ENCODE results near the gene PNPLA7.

PNPLA7 gene

GRCh38 chr9:137447722-137448601, 102.2 kb downstream of the PNPLA7 start:
- CTCF ChIA-PET, result interaction anchor here (1.1 to 1.7 kb wide), 3 partner anchors 13 to 162 kb away, joined by 3 to 5 read pairs (median 3); no protein-coding TSS in a partner anchor
- peaks cover 0 to 23% (median 7%) of the 10 kb centered on the region in 4 experiments for H3K36me3 ChIP-seq (ENCODE audit: control insufficient read depth in 4 of 4, insufficient read depth in 4 of 4, low read length in 3 of 4)

GRCh38 chr9:137446851-137447471, 103.2 kb downstream of the PNPLA7 start:
- Histone ChIP-seq H3K36me3 (ENCODE audit: control insufficient read depth in 4 of 4, insufficient read depth in 4 of 4, low read length in 3 of 4) (peaks cover 0 to 20% (median 7%) of the 10 kb centered on the region in 4 experiments), H3K4me1 (ENCODE audit: control extremely low read depth in 1 of 4, control insufficient read depth in 4 of 4, insufficient read depth in 4 of 4, low read length in 3 of 4) (peaks cover 0 to 30% (median 13%) of the 10 kb centered on the region in 4 experiments), H3K4me3 (ENCODE audit: control insufficient read depth in 1 of 7, extremely low read depth in 1 of 7, insufficient read depth in 4 of 7, low read depth in 2 of 7, low read length in 6 of 7) (no peak overlapping the region), H3K9me3 (ENCODE audit: control extremely low read depth in 1 of 5, control insufficient read depth in 4 of 5, insufficient read depth in 2 of 5, low read depth in 1 of 5, low read length in 4 of 5) (no peaks in the 10 kb centered on the region), H3K27ac (ENCODE audit: insufficient read depth in 1 of 2, low read depth in 1 of 2, low read length in 2 of 2, poor library complexity in 1 of 2, severe bottlenecking in 2 of 2) (no peak overlapping the region), H3K27me3 (replicated peaks in 2 of 5; ENCODE audit: control insufficient read depth in 4 of 5, insufficient read depth in 5 of 5, low read length in 4 of 5) (peaks cover 0 to 2% (median 0%) of the 10 kb centered on the region in 5 experiments)
- no peak for DNase-seq
- ChIA-PET CTCF (interaction anchor here (0.8 to 5.0 kb wide), 8 partner anchors 11 to 161 kb away, joined by 3 to 33 read pairs (median 4); partner anchors contain the start of genes EXD3 and NOXA1), POLR2A (no interaction called here)
- WGBS (ENCODE audit: insufficient coverage), result 82% methylated on average over 20 of the region's 21 CpGs

More at GRCh38 chr9:137447722-137448601, 102.2 kb downstream of the PNPLA7 start:
- Histone ChIP-seq H3K27me3 (replicated peaks in 2 of 5; ENCODE audit: control insufficient read depth in 4 of 5, insufficient read depth in 5 of 5, low read length in 4 of 5) (peaks cover 0 to under 1% (median 0%) of the 10 kb centered on the region in 5 experiments), H3K4me3 (ENCODE audit: control insufficient read depth in 1 of 7, extremely low read depth in 1 of 7, insufficient read depth in 4 of 7, low read depth in 2 of 7, low read length in 6 of 7) (no peak overlapping the region), H3K27ac (ENCODE audit: insufficient read depth in 1 of 2, low read depth in 1 of 2, low read length in 2 of 2, poor library complexity in 1 of 2, severe bottlenecking in 2 of 2) (no peak overlapping the region), H3K4me1 (ENCODE audit: control extremely low read depth in 1 of 4, control insufficient read depth in 4 of 4, insufficient read depth in 4 of 4, low read length in 3 of 4) (peaks cover 0 to 40% (median 19%) of the 10 kb centered on the region in 4 experiments), H3K9me3 (ENCODE audit: control extremely low read depth in 1 of 5, control insufficient read depth in 4 of 5, insufficient read depth in 2 of 5, low read depth in 1 of 5, low read length in 4 of 5) (no peaks in the 10 kb centered on the region)
- POLR2A ChIA-PET, result interaction anchor here (1.5 kb wide), 1 partner anchor 12 kb away, joined by 4 read pairs; no protein-coding TSS in a partner anchor
- WGBS (ENCODE audit: insufficient coverage), result 92% methylated on average over 20 of the region's 27 CpGs
- DNase-seq, result no peak

GRCh38 chr9:137445930-137446431, 104.2 kb downstream of the PNPLA7 start:
- Histone ChIP-seq H3K4me3 (ENCODE audit: control insufficient read depth in 1 of 7, extremely low read depth in 1 of 7, insufficient read depth in 4 of 7, low read depth in 2 of 7, low read length in 6 of 7) (no peak overlapping the region), H3K9me3 (ENCODE audit: control extremely low read depth in 1 of 5, control insufficient read depth in 4 of 5, insufficient read depth in 2 of 5, low read depth in 1 of 5, low read length in 4 of 5) (no peaks in the 10 kb centered on the region), H3K27me3 (replicated peaks in 2 of 5; ENCODE audit: control insufficient read depth in 4 of 5, insufficient read depth in 5 of 5, low read length in 4 of 5) (peaks cover 0 to 2% (median 0%) of the 10 kb centered on the region in 5 experiments), H3K27ac (ENCODE audit: insufficient read depth in 1 of 2, low read depth in 1 of 2, low read length in 2 of 2, poor library complexity in 1 of 2, severe bottlenecking in 2 of 2) (no peak overlapping the region), H3K36me3 (ENCODE audit: control insufficient read depth in 4 of 4, insufficient read depth in 4 of 4, low read length in 3 of 4) (peaks cover 0 to 20% (median 7%) of the 10 kb centered on the region in 4 experiments), H3K4me1 (ENCODE audit: control extremely low read depth in 1 of 4, control insufficient read depth in 4 of 4, insufficient read depth in 4 of 4, low read length in 3 of 4) (peaks cover 0 to 32% (median 13%) of the 10 kb centered on the region in 4 experiments)
- POLR2A ChIA-PET, result interaction anchor here (0.6 kb wide), 1 partner anchor 22 kb away, joined by 3 read pairs; no protein-coding TSS in a partner anchor
- CTCF ChIA-PET, result interaction anchor here (0.8 to 5.0 kb wide), 9 partner anchors 12 to 159 kb away, joined by 3 to 33 read pairs (median 5); partner anchors contain the start of genes EXD3 and NOXA1
- 78% methylated on average over 15 of the region's 19 CpGs for WGBS (ENCODE audit: insufficient coverage)
- no peak for DNase-seq

- Histone ChIP-seq H3K27me3 (replicated peaks in 2 of 5; ENCODE audit: control insufficient read depth in 4 of 5, insufficient read depth in 5 of 5, low read length in 4 of 5) (peaks cover 0 to 2% (median 0%) of the 10 kb centered on the region in 5 experiments), H3K4me3 (ENCODE audit: control insufficient read depth in 1 of 7, extremely low read depth in 1 of 7, insufficient read depth in 4 of 7, low read depth in 2 of 7, low read length in 6 of 7) (peak overlapping the region in 1 of 7 experiments; percentile 16), H3K36me3 (ENCODE audit: control insufficient read depth in 4 of 4, insufficient read depth in 4 of 4, low read length in 3 of 4) (peaks cover 0 to 20% (median 7%) of the 10 kb centered on the region in 4 experiments), H3K4me1 (ENCODE audit: control extremely low read depth in 1 of 4, control insufficient read depth in 4 of 4, insufficient read depth in 4 of 4, low read length in 3 of 4) (peaks cover 0 to 32% (median 11%) of the 10 kb centered on the region in 4 experiments), H3K9me3 (ENCODE audit: control extremely low read depth in 1 of 5, control insufficient read depth in 4 of 5, insufficient read depth in 2 of 5, low read depth in 1 of 5, low read length in 4 of 5) (no peaks in the 10 kb centered on the region), H3K27ac (ENCODE audit: insufficient read depth in 1 of 2, low read depth in 1 of 2, low read length in 2 of 2, poor library complexity in 1 of 2, severe bottlenecking in 2 of 2) (no peak overlapping the region)
- WGBS (ENCODE audit: insufficient coverage), result 67% methylated on average over 5 of the region's 14 CpGs
- DNase-seq, result peak; percentile 81 to 93 (median 90)
- CTCF ChIA-PET, result interaction anchor here (1.4 to 5.0 kb wide), 7 partner anchors 11 to 158 kb away, joined by 3 to 33 read pairs (median 5); partner anchors contain the start of genes EXD3 and NOXA1
- POLR2A ChIA-PET, result interaction anchor here (0.6 kb wide), 1 partner anchor 22 kb away, joined by 3 read pairs; no protein-coding TSS in a partner anchor
These were observed 104.9 kb downstream of the PNPLA7 start for GRCh38 chr9:137445275-137445807.

GRCh38 chr9:137444106-137444790, 106.0 kb downstream of the PNPLA7 start:
- Histone ChIP-seq H3K9me3 (ENCODE audit: control extremely low read depth in 1 of 5, control insufficient read depth in 4 of 5, insufficient read depth in 2 of 5, low read depth in 1 of 5, low read length in 4 of 5) (no peaks in the 10 kb centered on the region), H3K27ac (ENCODE audit: insufficient read depth in 1 of 2, low read depth in 1 of 2, low read length in 2 of 2, poor library complexity in 1 of 2, severe bottlenecking in 2 of 2) (no peak overlapping the region), H3K4me1 (ENCODE audit: control extremely low read depth in 1 of 4, control insufficient read depth in 4 of 4, insufficient read depth in 4 of 4, low read length in 3 of 4) (peaks cover 0 to 30% (median 9%) of the 10 kb centered on the region in 4 experiments), H3K4me3 (ENCODE audit: control insufficient read depth in 1 of 7, extremely low read depth in 1 of 7, insufficient read depth in 4 of 7, low read depth in 2 of 7, low read length in 6 of 7) (no peak overlapping the region), H3K36me3 (ENCODE audit: control insufficient read depth in 4 of 4, insufficient read depth in 4 of 4, low read length in 3 of 4) (peaks cover 0 to 12% (median 3%) of the 10 kb centered on the region in 4 experiments), H3K27me3 (replicated peaks in 2 of 5; ENCODE audit: control insufficient read depth in 4 of 5, insufficient read depth in 5 of 5, low read length in 4 of 5) (peaks cover 0 to 2% (median 0%) of the 10 kb centered on the region in 5 experiments)
- ChIA-PET CTCF (interaction anchor here (0.7 to 5.0 kb wide), 11 partner anchors 9 to 1177 kb away, joined by 3 to 33 read pairs (median 5); partner anchors contain the start of genes EXD3 and NOXA1), POLR2A (no interaction called here)
- WGBS (ENCODE audit: insufficient coverage), result 94% methylated on average over 13 of the region's 14 CpGs
- no peak for DNase-seq

GRCh38 chr9:137441935-137442321, 108.3 kb downstream of the PNPLA7 start:
- ChIA-PET CTCF (interaction anchor here (1.3 to 5.0 kb wide), 4 partner anchors 19 to 155 kb away, joined by 3 to 33 read pairs (median 7); partner anchors contain the start of genes EXD3 and NOXA1), POLR2A (no interaction called here)
- Histone ChIP-seq H3K4me1 (ENCODE audit: control extremely low read depth in 1 of 4, control insufficient read depth in 4 of 4, insufficient read depth in 4 of 4, low read length in 3 of 4) (peaks cover 0 to 20% (median 8%) of the 10 kb centered on the region in 4 experiments), H3K27me3 (replicated peaks in 2 of 5; ENCODE audit: control insufficient read depth in 4 of 5, insufficient read depth in 5 of 5, low read length in 4 of 5) (peaks cover 0 to 2% (median 0%) of the 10 kb centered on the region in 5 experiments), H3K9me3 (ENCODE audit: control extremely low read depth in 1 of 5, control insufficient read depth in 4 of 5, insufficient read depth in 2 of 5, low read depth in 1 of 5, low read length in 4 of 5) (no peaks in the 10 kb centered on the region), H3K27ac (ENCODE audit: insufficient read depth in 1 of 2, low read depth in 1 of 2, low read length in 2 of 2, poor library complexity in 1 of 2, severe bottlenecking in 2 of 2) (no peak overlapping the region), H3K36me3 (ENCODE audit: control insufficient read depth in 4 of 4, insufficient read depth in 4 of 4, low read length in 3 of 4) (no peaks in the 10 kb centered on the region), H3K4me3 (ENCODE audit: control insufficient read depth in 1 of 7, extremely low read depth in 1 of 7, insufficient read depth in 4 of 7, low read depth in 2 of 7, low read length in 6 of 7) (peak overlapping the region in 2 of 7 experiments; percentile 6 to 49)
- WGBS (ENCODE audit: insufficient coverage), result no CpG with 5 or more reads among the region's 7 CpGs
- DNase-seq, result no peak

Data from common myeloid progenitor, CD34-positive (primary cell).